Stomach (tissue), 4 donors: Measurements from ENCODE around the gene ULK4.

Experiments
- CTCF ChIP-seq, 7 experiments: fragments of 450-650 bp in 4 of 7; fragments of 200-600 bp in 3 of 7; sonication (generic) in 3 of 7; IDR thresholded peaks; one replicate each; pipeline ENCODE4 v1.5.1; 2016 to 2019; ENCODE audit warnings: antibody characterized with exemption in 7 of 7, control low read depth in 2 of 7, mild to moderate bottlenecking in 1 of 7
- EP300 ChIP-seq: sonication (generic); formaldehyde crosslinking; IDR thresholded peaks from one replicate; pipeline ENCODE4 v1.6.1; 2017; ENCODE audit warnings: antibody characterized with exemption
- POLR2A ChIP-seq, 4 donors: fragments of 450-650 bp; IDR thresholded peaks; one replicate each; pipeline ENCODE4 v1.6.1; 2016; ENCODE audit warnings: antibody characterized with exemption in 4 of 4, control low read depth in 2 of 4, mild to moderate bottlenecking in 1 of 4, moderate library complexity in 1 of 4
- POLR2AphosphoS5 ChIP-seq, 3 donors: sonication (generic); formaldehyde crosslinking; IDR thresholded peaks; one replicate each; pipeline ENCODE4 v1.6.1; 2016; ENCODE audit warnings: antibody characterized with exemption in 3 of 3

GRCh38 chr3:41320953-41321641, 640.8 kb downstream of the ULK4 start:
- TF ChIP-seq POLR2A (IDR thresholded peaks at IDR 0.05) (no peak), CTCF (IDR thresholded peaks at IDR 0.05) (no peak), POLR2AphosphoS5 (IDR thresholded peaks at IDR 0.05) (no peak), EP300 (no peak)
